Bronchial epithelial cell (primary cell): ENCODE results near the gene ATL3. TPM values are rescaled to one million over a fixed set of nuclear protein-coding genes. Genes with fewer than 3 reads are reported as not detected.
"Not testable (repeated sequence)": the region's sequence is repeated elsewhere in the genome, so short reads cannot be mapped to it uniquely, and the experiment has no call there.

Experiments used
- DNase-seq: peaks from one replicate; pipeline ENCODE4 v3.0.0-alpha.2; 2010; ENCODE audit warnings: low read depth
- FAIRE-seq: peaks from 2 replicates; lab custom pipeline; 2011; peaks lifted over from hg19 to GRCh38; lab: Jason Lieb, UNC
- H3K27me3 ChIP-seq: 2 replicates; pipeline ENCODE4 v1.5.1; 2011; ENCODE audit warnings: low read length; ENCODE audit not compliant: control insufficient read depth, insufficient read depth
- H3K36me3 ChIP-seq: 2 replicates; pipeline ENCODE4 v1.5.1; 2011; ENCODE audit warnings: low read length; ENCODE audit not compliant: control insufficient read depth, insufficient read depth
- H3K4me3 ChIP-seq: 2 replicates; pipeline ENCODE4 v1.5.1; 2011; ENCODE audit warnings: mild to moderate bottlenecking, low read depth, low read length, control low read depth
- CTCF ChIP-seq: IDR thresholded peaks from 2 replicates; pipeline ENCODE4 v1.5.1; 2011; ENCODE audit warnings: mild to moderate bottlenecking, moderate library complexity, low read length, control low read depth, inconsistent platforms; ENCODE audit not compliant: insufficient read depth, severe bottlenecking
- total RNA-seq: library from RNA; depleted of rRNA; stranded (reverse); fragments of >200 nt; gene quantifications from 2 replicates; pipeline ENCODE4 v1.2.1, GENCODE V29; 2014

ATL3 gene
- total RNA-seq, 1 donor from 2014 or later = 63.7 TPM

GRCh38 chr11:63603180-63603518, 68.0 kb downstream of the ATL3 start:
- Histone ChIP-seq H3K4me3 (no peak overlapping the region), H3K36me3 (no peaks in the 10 kb centered on the region), H3K27me3 (no peaks in the 10 kb centered on the region)
- TF ChIP-seq CTCF = no peak
- FAIRE-seq = no peak
- no peak for DNase-seq

GRCh38 chr11:63602290-63603179, 68.6 kb downstream of the ATL3 start:
- H3K36me3 ChIP-seq, FAIRE-seq, DNase-seq, H3K27me3 ChIP-seq, H3K4me3 ChIP-seq: not testable (repeated sequence)

GRCh38 chr11:63599211-63600122, 71.7 kb downstream of the ATL3 start:
- H3K27me3 ChIP-seq = no peaks in the 10 kb centered on the region
- no peaks in the 10 kb centered on the region for H3K36me3 ChIP-seq
- TF ChIP-seq CTCF = no peak
- H3K4me3 ChIP-seq = no peak overlapping the region
- DNase-seq = peak; percentile 44
- no peak for FAIRE-seq

GRCh38 chr11:63598556-63598955, 72.6 kb downstream of the ATL3 start:
- no peak for TF ChIP-seq CTCF
- DNase-seq (no peak), FAIRE-seq (no peak)
- Histone ChIP-seq H3K27me3 (no peaks in the 10 kb centered on the region), H3K4me3 (no peak overlapping the region), H3K36me3 (no peaks in the 10 kb centered on the region)

- FAIRE-seq = no peak
- Histone ChIP-seq H3K36me3 (no peaks in the 10 kb centered on the region), H3K27me3 (no peaks in the 10 kb centered on the region), H3K4me3 (no peak overlapping the region)
- no peak for TF ChIP-seq CTCF
- DNase-seq = no peak
Observed at GRCh38 chr11:63595296-63595695, 75.9 kb downstream of the ATL3 start.

- H3K36me3 ChIP-seq = no peaks in the 10 kb centered on the region
- FAIRE-seq = no peak
- DNase-seq = peak; percentile 27
- no peak overlapping the region for H3K4me3 ChIP-seq
- H3K27me3 ChIP-seq = no peaks in the 10 kb centered on the region
- peak; percentile 68 for TF ChIP-seq CTCF
Observed at GRCh38 chr11:63592975-63593395, 78.2 kb downstream of the ATL3 start.
